DND-41 (cell line): ENCODE data around the gene MRPL27.

Experiments
- ATAC-seq: fragments of 200-7000 bp; cut with Tn5 transposase; 3 replicates; pipeline ENCODE4 v1.9.1; 2021; ENCODE audit warnings: low read depth; ENCODE audit not compliant: insufficient read depth
- DNase-seq: peaks from one replicate; pipeline ENCODE4 v3.0.0-alpha.2; 2020
- H2AFZ ChIP-seq: 2 replicates; pipeline ENCODE4 v1.6.0; 2012; ENCODE audit warnings: low read depth, low read length
- H3K27ac ChIP-seq: 2 replicates; pipeline ENCODE4 v1.5.1; 2012; ENCODE audit warnings: low read length, inconsistent platforms
- H3K27me3 ChIP-seq: fragments of 200-600 bp; sonication (generic); 2 replicates; pipeline ENCODE4 v1.6.0; 2012; ENCODE audit warnings: low read length, mild to moderate bottlenecking, inconsistent platforms; ENCODE audit not compliant: insufficient read depth, poor library complexity
- H3K36me3 ChIP-seq: 2 replicates; pipeline ENCODE4 v1.5.1; 2012; ENCODE audit warnings: low read length, inconsistent platforms; ENCODE audit not compliant: insufficient read depth
- H3K4me1 ChIP-seq: 2 replicates; pipeline ENCODE4 v1.5.1; 2012; ENCODE audit warnings: mild to moderate bottlenecking, low read length; ENCODE audit not compliant: insufficient read depth
- H3K4me2 ChIP-seq: 2 replicates; pipeline ENCODE4 v1.6.0; 2012; ENCODE audit warnings: mild to moderate bottlenecking, moderate library complexity, low read length, inconsistent platforms; ENCODE audit not compliant: insufficient read depth
- H3K4me3 ChIP-seq, 2 experiments: fragments of 200-600 bp in 1 of 2; shearing (Covaris generic) in 1 of 2; 2 replicates each; pipeline ENCODE4 v1.5.1; 2012 to 2016; ENCODE audit warnings: inconsistent platforms in 2 of 2, low read length in 2 of 2, mild to moderate bottlenecking in 2 of 2, low read depth in 1 of 2, moderate library complexity in 1 of 2
- H3K79me2 ChIP-seq: 2 replicates; pipeline ENCODE4 v1.6.0; 2012; ENCODE audit warnings: low read length, inconsistent platforms; ENCODE audit not compliant: insufficient read depth
- H3K9ac ChIP-seq: 2 replicates; pipeline ENCODE4 v1.6.0; 2012; ENCODE audit warnings: low read depth, mild to moderate bottlenecking, inconsistent platforms, low read length, moderate library complexity
- H3K9me3 ChIP-seq: 2 replicates; pipeline ENCODE4 v1.5.1; 2012; ENCODE audit warnings: low read length, moderate library complexity, mild to moderate bottlenecking, inconsistent platforms; ENCODE audit not compliant: insufficient read depth, severe bottlenecking
- H4K20me1 ChIP-seq: 2 replicates; pipeline ENCODE4 v1.6.0; 2012; ENCODE audit warnings: low read length; ENCODE audit not compliant: insufficient read depth
- EZH2 ChIP-seq: IDR thresholded peaks from 3 replicates; pipeline ENCODE4 v1.6.1; 2012; ENCODE audit warnings: borderline replicate concordance, low read depth, mild to moderate bottlenecking, moderate library complexity, low read length, inconsistent platforms; ENCODE audit not compliant: severe bottlenecking
- TF ChIP-seq, protein P1 (sequence below): IDR thresholded peaks from 2 replicates; pipeline ENCODE4 v1.5.1; 2012; ENCODE audit warnings: borderline replicate concordance, low read length, moderate library complexity, mild to moderate bottlenecking; ENCODE audit not compliant: poor library complexity, severe bottlenecking; ENCODE audit errors: extremely low read depth

Gene MRPL27

DNA sequence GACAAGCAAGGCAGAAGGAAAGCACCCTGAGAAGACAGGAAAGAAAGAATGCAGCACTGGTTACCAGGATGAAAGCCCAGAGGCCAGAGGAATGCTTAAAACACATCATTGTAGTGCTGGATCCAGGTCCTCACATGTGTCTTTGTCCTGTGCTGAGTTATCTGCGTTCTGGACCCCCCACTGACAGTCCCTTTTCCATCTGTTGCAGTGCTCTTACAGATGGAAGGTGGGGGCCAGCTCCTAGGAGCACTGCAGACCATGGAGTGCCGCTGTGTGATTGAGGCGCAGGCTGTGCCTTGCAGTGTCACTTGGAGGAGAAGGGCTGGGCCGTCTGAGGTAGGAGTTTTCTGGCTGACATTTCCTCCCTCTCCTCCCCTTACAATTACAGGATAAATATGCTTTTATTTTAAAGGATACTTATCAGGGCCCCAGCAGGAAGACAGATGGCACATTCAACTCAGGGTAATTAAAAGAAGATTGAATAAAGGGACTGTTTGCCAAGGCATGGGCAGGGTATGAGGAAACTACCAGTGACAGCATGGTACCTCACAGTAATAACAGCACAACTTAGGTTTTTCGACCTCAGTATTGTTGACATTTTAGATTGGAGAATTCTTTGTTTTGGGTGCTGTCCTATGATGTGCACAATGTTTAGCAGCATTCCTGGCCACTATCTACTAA lies 3.0 kb upstream of the MRPL27 start:
- ATAC-seq (no peak), DNase-seq (no peak)
- Histone ChIP-seq H3K9ac (no peak overlapping the region), H3K4me2 (peak overlapping the region; percentile 1; the same call in 1 of the 2 replicates), H3K79me2 (peaks cover 29% of the 10 kb centered on the region), H3K27me3 (no peaks in the 10 kb centered on the region), H3K36me3 (peaks cover 61% of the 10 kb centered on the region), H2AFZ (no peak overlapping the region), H3K9me3 (no peaks in the 10 kb centered on the region), H3K4me3 (no peak overlapping the region), H3K4me1 (peaks cover 36% of the 10 kb centered on the region), H3K27ac (no peak overlapping the region), H4K20me1 (peaks cover 2% of the 10 kb centered on the region; the same call in 1 of the 2 replicates)
- TF ChIP-seq, protein P1, sequence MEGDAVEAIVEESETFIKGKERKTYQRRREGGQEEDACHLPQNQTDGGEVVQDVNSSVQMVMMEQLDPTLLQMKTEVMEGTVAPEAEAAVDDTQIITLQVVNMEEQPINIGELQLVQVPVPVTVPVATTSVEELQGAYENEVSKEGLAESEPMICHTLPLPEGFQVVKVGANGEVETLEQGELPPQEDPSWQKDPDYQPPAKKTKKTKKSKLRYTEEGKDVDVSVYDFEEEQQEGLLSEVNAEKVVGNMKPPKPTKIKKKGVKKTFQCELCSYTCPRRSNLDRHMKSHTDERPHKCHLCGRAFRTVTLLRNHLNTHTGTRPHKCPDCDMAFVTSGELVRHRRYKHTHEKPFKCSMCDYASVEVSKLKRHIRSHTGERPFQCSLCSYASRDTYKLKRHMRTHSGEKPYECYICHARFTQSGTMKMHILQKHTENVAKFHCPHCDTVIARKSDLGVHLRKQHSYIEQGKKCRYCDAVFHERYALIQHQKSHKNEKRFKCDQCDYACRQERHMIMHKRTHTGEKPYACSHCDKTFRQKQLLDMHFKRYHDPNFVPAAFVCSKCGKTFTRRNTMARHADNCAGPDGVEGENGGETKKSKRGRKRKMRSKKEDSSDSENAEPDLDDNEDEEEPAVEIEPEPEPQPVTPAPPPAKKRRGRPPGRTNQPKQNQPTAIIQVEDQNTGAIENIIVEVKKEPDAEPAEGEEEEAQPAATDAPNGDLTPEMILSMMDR: no peak
- TF ChIP-seq EZH2: no peak

DNA sequence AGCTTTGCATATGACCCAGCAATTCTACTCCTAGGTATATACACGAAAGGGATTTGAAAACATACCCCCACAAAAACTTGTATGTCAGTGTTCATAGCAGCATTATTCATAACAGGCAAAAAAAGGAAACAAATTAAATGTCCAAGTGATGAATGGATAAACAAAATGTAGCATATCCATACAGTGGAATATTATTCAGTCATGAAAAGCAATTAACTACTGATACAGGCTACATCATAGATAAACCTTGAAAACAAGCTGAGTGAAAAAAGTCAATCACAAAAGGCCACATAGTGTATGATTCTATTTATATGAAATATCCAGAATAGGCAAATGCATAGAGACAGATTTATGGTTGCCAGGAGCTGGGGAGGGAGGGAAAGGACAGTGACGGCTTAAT lies 721 bp upstream of the MRPL27 start:
- Histone ChIP-seq H3K4me3 (peak overlapping the region; percentile 71 to 78), H3K9ac (peak overlapping the region; percentile 88), H3K9me3 (no peaks in the 10 kb centered on the region), H3K79me2 (peaks cover 44% of the 10 kb centered on the region), H4K20me1 (peaks cover 6% of the 10 kb centered on the region; the same call in 1 of the 2 replicates), H3K27ac (peak overlapping the region; percentile 97), H3K36me3 (peaks cover 59% of the 10 kb centered on the region), H2AFZ (peak overlapping the region; percentile 96), H3K4me2 (peak overlapping the region; percentile 67), H3K27me3 (no peaks in the 10 kb centered on the region), H3K4me1 (peaks cover 36% of the 10 kb centered on the region)
- no peak for TF ChIP-seq EZH2
- TF ChIP-seq, protein P1: no peak
- DNase-seq (no peak), ATAC-seq (no peak)

DNA sequence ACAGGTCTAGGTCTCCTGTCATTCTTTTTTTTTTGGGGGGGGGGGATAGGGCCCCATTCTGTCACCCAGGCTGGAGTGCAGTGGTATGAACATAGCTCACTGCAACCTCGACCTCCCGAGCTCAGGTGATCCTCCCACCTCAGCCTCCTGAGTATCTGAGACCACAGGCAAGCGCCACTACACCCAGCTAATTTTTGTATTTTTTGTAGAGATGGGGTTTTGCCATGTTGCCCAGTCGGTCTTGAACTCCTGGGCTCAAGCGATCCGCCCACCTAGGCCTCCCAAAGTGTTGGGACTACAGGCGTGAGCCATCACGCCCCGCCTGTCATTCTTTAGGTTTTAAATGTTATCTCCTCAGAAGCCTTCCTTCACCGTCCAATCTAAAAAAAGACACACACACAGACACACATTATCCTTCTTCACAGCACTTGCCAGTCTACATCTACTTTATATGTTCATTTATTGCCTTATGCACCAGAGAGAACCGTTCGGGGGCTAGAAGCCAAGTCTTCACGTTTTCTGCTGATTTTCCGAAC lies 694 bp downstream of the MRPL27 start:
- Histone ChIP-seq H3K4me2 (peak overlapping the region; percentile 67), H3K27me3 (no peaks in the 10 kb centered on the region), H3K4me1 (peaks cover 36% of the 10 kb centered on the region), H3K9ac (peak overlapping the region; percentile 88), H4K20me1 (peaks cover 9% of the 10 kb centered on the region; the same call in 1 of the 2 replicates), H3K9me3 (no peaks in the 10 kb centered on the region), H3K36me3 (peaks cover 64% of the 10 kb centered on the region), H3K4me3 (peak overlapping the region; percentile 71 to 78), H2AFZ (peak overlapping the region; percentile 96), H3K79me2 (peaks cover 44% of the 10 kb centered on the region), H3K27ac (peak overlapping the region; percentile 97)
- DNase-seq (no peak), ATAC-seq (no peak)
- no peak for TF ChIP-seq EZH2
- TF ChIP-seq, protein P1: no peak
